Coronary artery (tissue), 2 donors: ENCODE data around the gene TSPAN14.

Experiments
- DNase-seq: peaks from one replicate; pipeline ENCODE4 v3.0.0-alpha.2; 2017; ENCODE audit warnings: low spot score
- H3K27ac ChIP-seq, 2 donors: fragments of 200-600 bp; sonication (generic); one replicate each; pipeline ENCODE4 v1.5.1; 2016 to 2019
- H3K4me3 ChIP-seq: fragments of 200-600 bp; sonication (generic); 2 replicates; pipeline ENCODE4 v1.5.1; 2016; ENCODE audit warnings: mild to moderate bottlenecking, moderate library complexity
- CTCF ChIP-seq: fragments of 200-600 bp; sonication (generic); IDR thresholded peaks from one replicate; pipeline ENCODE4 v1.5.1; 2019; ENCODE audit warnings: antibody characterized with exemption

TSPAN14 gene

GRCh38 chr10:80506836-80507487 lies 52.9 kb downstream of the TSPAN14 start:
- TF ChIP-seq CTCF, result no peak
- H3K4me3 ChIP-seq, result no peak overlapping the region
- no peak for DNase-seq
- no peak overlapping the region for H3K27ac ChIP-seq

DNA sequence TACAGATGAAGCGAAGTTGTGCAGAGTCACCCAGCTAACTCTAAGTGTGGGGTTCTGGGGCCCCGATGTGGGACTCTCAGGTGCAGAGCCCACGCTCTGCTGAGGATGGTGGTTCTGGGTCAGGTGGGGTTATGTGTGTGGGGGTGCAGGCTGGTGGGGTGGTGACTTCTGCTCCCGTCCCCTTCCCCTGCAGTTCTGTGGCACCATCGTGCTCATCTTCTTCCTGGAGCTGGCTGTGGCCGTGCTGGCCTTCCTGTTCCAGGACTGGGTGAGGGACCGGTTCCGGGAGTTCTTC lies 54.9 kb downstream of the TSPAN14 start:
- Histone ChIP-seq H3K4me3 (no peak overlapping the region), H3K27ac (peak overlapping the region in 1 of 2 donors; percentile 12)
- TF ChIP-seq CTCF, result no peak
- DNase-seq, result no peak

- Histone ChIP-seq H3K27ac (peak overlapping the region in 1 of 2 donors; percentile 12), H3K4me3 (no peak overlapping the region)
- peak; percentile 65 for DNase-seq
- TF ChIP-seq CTCF, result no peak
These were observed 55.5 kb downstream of the TSPAN14 start for GRCh38 chr10:80509403-80510161.

GRCh38 chr10:80512031-80512526 lies 58.0 kb downstream of the TSPAN14 start:
- TF ChIP-seq CTCF, result no peak
- H3K4me3 ChIP-seq, result no peak overlapping the region
- no peak for DNase-seq
- H3K27ac ChIP-seq, result no peak overlapping the region

DNA sequence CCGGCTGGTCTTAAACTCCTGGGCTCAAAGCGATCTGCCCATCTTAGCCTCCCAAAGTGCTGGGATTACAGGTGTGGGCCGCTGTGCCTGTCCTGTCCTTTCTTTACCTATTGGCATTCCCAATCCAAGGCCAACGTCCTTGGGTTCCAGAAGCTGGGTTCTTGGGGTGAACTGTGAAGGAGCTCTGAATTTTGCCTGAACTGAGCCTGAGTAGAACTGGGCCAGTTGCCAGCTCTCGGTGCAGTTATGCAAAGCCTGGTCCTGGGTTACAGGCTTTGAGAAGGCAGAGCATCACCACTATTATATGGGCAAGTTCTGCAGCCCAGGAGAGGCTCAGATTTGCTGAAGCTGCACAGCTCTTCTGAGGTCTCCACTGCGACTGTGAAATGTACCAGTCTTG lies 59.0 kb downstream of the TSPAN14 start:
- no peak overlapping the region for H3K27ac ChIP-seq
- no peak for DNase-seq
- TF ChIP-seq CTCF, result no peak

DNA sequence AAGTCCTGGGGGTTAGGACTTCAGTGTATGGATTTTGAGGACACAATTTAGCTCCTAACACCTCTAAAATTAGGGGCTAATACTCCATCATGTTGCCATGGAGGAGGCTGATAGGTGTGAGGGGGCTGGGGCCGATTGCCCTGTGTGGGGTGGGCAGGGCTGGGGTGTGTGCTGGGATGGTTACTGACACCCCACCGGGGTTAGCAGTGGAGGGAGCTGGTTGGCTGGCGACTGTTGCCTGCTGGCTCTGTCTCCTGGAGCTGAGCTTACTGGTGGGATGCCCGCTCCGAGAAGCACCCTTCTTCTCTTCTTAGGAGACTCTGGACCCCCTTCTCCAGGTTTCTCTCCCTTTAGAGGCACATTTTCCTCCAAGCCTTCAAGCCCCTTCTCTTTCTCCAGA lies 61.4 kb downstream of the TSPAN14 start:
- H3K27ac ChIP-seq, result no peak overlapping the region
- no peak overlapping the region for H3K4me3 ChIP-seq
- no peak for DNase-seq
- no peak for TF ChIP-seq CTCF

More for the DNA sequence above, 59.0 kb downstream of the TSPAN14 start:
- no peak overlapping the region for H3K4me3 ChIP-seq

- DNase-seq, result no peak
- Histone ChIP-seq H3K4me3 (no peak overlapping the region), H3K27ac (no peak overlapping the region)
- TF ChIP-seq CTCF, result no peak
These were observed 61.8 kb downstream of the TSPAN14 start for GRCh38 chr10:80515941-80516340.
